ENCODE measurements around the gene SHB. TPM values are rescaled to one million over a fixed set of nuclear protein-coding genes. Genes with fewer than 3 reads are reported as not detected.
A peak's percentile ranks its signal among the peaks of the same experiment; 100 is the strongest.

Gene SHB
- polyA plus RNA-seq, 4 donors: 8.9 to 22.2 (median 14.0) TPM

DNA sequence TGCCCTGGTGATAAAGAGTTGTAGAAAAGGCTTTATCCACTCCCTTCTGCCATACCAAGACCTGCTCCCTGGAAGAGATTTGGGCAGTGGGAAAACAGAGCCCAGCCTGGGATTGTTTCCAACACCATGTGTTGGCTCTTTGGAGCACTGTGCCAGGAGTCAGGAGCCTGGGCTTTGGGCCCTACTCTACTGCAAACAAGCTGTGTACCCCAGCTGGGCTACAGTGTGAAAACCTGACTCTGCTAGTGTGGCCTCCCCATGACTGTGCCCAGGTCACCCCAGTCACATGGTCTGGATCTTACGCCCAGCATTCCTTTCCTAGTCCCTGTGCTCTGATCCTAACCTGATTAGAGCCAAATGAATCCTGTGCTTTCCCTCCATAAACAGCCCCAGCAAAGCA lies 39.3 kb upstream of the SHB start:
- no peaks in the 10 kb centered on the region for H3K36me3 ChIP-seq (ENCODE audit: control insufficient read depth in 3 of 3, insufficient read depth in 2 of 3, low read depth in 1 of 3, low read length in 3 of 3)
- FAIRE-seq (no peak), DNase-seq (peak in 1 of 2 donors; percentile 28)
- H3K4me3 ChIP-seq (ENCODE audit: low read depth in 1 of 3, low read length in 3 of 3): no peak overlapping the region
- H3K27ac ChIP-seq (ENCODE audit: low read depth in 1 of 3, low read length in 2 of 3): no peak overlapping the region
- no peaks in the 10 kb centered on the region for H3K27me3 ChIP-seq (ENCODE audit: control insufficient read depth in 3 of 3, insufficient read depth in 3 of 3, low read length in 3 of 3)
- 71 to 89% (median 86%) methylated on average over 1 of the region's 1 CpG for WGBS, 3 donors
- no peaks in the 10 kb centered on the region for H3K9me3 ChIP-seq (ENCODE audit: control insufficient read depth in 2 of 2, insufficient read depth in 1 of 2, low read depth in 1 of 2, low read length in 1 of 2)
- peaks cover 0 to 14% (median 0%) of the 10 kb centered on the region in 3 donors for H3K4me1 ChIP-seq (ENCODE audit: control insufficient read depth in 3 of 3, insufficient read depth in 2 of 3, low read depth in 1 of 3, low read length in 2 of 3)

DNA sequence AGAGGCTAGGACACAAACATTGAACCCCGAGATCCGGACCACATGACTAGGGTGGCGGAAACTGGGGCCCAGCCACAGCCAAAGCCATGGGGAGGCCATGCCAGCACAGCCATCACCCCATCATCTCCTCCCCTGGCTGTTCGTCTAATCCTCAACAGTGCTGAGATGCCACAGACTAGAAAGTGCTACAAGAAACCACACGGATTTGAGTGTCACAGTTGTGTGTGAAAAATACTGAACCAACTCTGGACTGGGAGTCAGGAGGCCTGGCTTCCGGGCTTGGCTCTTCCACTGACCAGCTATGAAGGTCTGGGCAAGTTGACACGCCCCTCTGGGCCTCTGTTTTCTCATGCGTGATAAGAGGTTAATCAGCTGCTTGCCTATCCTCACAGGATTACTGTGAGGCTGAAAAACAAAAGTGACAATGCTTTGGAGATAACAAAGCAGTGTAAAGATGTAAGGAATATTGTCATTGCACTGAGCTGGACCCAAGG lies 38.8 kb upstream of the SHB start:
- DNase-seq: peak; percentile 42 to 55
- Histone ChIP-seq H3K9me3 (ENCODE audit: control insufficient read depth in 2 of 2, insufficient read depth in 1 of 2, low read depth in 1 of 2, low read length in 1 of 2) (no peaks in the 10 kb centered on the region), H3K4me3 (ENCODE audit: low read depth in 1 of 3, low read length in 3 of 3) (no peak overlapping the region), H3K36me3 (ENCODE audit: control insufficient read depth in 3 of 3, insufficient read depth in 2 of 3, low read depth in 1 of 3, low read length in 3 of 3) (no peaks in the 10 kb centered on the region), H3K27ac (ENCODE audit: low read depth in 1 of 3, low read length in 2 of 3) (peak overlapping the region in 1 of 3 donors; percentile 26), H3K27me3 (ENCODE audit: control insufficient read depth in 3 of 3, insufficient read depth in 3 of 3, low read length in 3 of 3) (no peaks in the 10 kb centered on the region), H3K4me1 (ENCODE audit: control insufficient read depth in 3 of 3, insufficient read depth in 2 of 3, low read depth in 1 of 3, low read length in 2 of 3) (peaks cover 0 to 14% (median 0%) of the 10 kb centered on the region in 3 donors)
- 34 to 73% (median 53%) methylated on average over 8 of the region's 8 CpGs for WGBS, 3 donors
- FAIRE-seq: no peak

DNA sequence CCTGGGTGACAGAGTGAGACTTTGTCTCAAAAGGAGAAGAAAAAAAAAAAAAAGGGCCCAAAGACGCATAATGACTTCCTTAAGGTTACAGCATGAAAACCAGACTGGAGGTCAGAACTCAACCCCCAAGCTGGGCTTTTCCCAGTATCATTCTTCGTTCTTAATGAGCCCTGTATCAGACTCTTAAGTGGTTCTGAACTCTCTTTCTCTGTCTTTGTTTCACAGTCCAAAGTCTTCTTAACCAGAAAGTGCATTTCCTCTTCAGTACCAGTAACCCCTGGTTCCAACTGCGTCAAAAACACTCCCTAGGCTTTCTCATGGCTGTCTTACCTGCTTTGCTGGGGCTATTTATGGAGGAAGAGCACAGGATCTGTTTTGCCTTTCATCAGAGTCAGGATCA lies 38.4 kb upstream of the SHB start:
- no peaks in the 10 kb centered on the region for H3K9me3 ChIP-seq (ENCODE audit: control insufficient read depth in 2 of 2, insufficient read depth in 1 of 2, low read depth in 1 of 2, low read length in 1 of 2)
- peaks cover 0 to 14% (median 0%) of the 10 kb centered on the region in 3 donors for H3K4me1 ChIP-seq (ENCODE audit: control insufficient read depth in 3 of 3, insufficient read depth in 2 of 3, low read depth in 1 of 3, low read length in 2 of 3)
- FAIRE-seq: no peak
- WGBS, 3 donors: 22 to 62% (median 37%) methylated on average over 3 of the region's 3 CpGs
- peak overlapping the region in 1 of 3 donors; percentile 26 for H3K27ac ChIP-seq (ENCODE audit: low read depth in 1 of 3, low read length in 2 of 3)
- H3K36me3 ChIP-seq (ENCODE audit: control insufficient read depth in 3 of 3, insufficient read depth in 2 of 3, low read depth in 1 of 3, low read length in 3 of 3): no peaks in the 10 kb centered on the region
- H3K4me3 ChIP-seq (ENCODE audit: low read depth in 1 of 3, low read length in 3 of 3): no peak overlapping the region
- H3K27me3 ChIP-seq (ENCODE audit: control insufficient read depth in 3 of 3, insufficient read depth in 3 of 3, low read length in 3 of 3): no peaks in the 10 kb centered on the region
- peak in 1 of 2 donors; percentile 32 for DNase-seq

DNA sequence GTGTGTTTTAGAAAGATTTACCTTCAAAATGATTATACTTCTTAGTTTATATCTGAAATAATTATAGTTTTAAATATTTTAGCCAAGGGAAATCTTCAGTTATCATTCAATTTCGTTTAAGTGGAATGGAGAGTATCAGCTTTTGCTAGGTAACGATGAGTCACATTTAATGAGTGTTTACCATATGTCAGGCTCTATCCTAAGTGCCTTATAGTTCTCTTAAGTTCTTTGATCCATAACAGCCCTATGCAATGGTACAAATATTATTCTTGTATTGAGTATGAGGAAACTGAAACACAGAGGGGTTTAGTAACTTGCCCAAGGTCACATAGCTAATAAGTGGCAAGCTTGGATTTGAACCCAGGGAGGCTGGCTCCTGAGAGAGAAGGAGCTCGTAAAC lies 37.5 kb upstream of the SHB start:
- H3K27me3 ChIP-seq (ENCODE audit: control insufficient read depth in 3 of 3, insufficient read depth in 3 of 3, low read length in 3 of 3): no peaks in the 10 kb centered on the region
- FAIRE-seq (no peak), DNase-seq (no peak)
- no peaks in the 10 kb centered on the region for H3K36me3 ChIP-seq (ENCODE audit: control insufficient read depth in 3 of 3, insufficient read depth in 2 of 3, low read depth in 1 of 3, low read length in 3 of 3)
- H3K27ac ChIP-seq (ENCODE audit: low read depth in 1 of 3, low read length in 2 of 3): no peak overlapping the region
- H3K4me3 ChIP-seq (ENCODE audit: low read depth in 1 of 3, low read length in 3 of 3): no peak overlapping the region
- peaks cover 0 to 14% (median 0%) of the 10 kb centered on the region in 3 donors for H3K4me1 ChIP-seq (ENCODE audit: control insufficient read depth in 3 of 3, insufficient read depth in 2 of 3, low read depth in 1 of 3, low read length in 2 of 3)
- 62 to 65% (median 64%) methylated on average over 3 of the region's 3 CpGs for WGBS, 3 donors
- H3K9me3 ChIP-seq (ENCODE audit: control insufficient read depth in 2 of 2, insufficient read depth in 1 of 2, low read depth in 1 of 2, low read length in 1 of 2): no peaks in the 10 kb centered on the region

DNA sequence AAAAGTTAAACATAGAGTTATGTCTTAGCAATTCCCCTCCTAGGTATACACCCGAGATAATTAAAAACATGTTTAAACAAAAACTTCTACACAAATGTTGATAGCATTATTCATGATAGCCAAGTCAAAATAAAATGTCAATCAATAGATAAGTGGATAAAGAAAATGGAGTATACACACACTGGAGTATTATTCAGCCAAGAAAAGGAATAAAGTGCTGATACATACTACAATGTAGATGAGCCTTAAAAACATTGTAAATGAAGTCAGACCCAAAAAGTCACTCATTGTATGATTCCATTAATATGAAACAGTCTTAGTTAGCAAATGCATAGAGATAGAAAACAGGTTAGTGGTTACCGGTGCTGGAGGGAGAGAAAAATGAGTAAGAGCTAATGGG lies 34.3 kb upstream of the SHB start:
- no peaks in the 10 kb centered on the region for H3K9me3 ChIP-seq (ENCODE audit: control insufficient read depth in 2 of 2, insufficient read depth in 1 of 2, low read depth in 1 of 2, low read length in 1 of 2)
- H3K4me3 ChIP-seq (ENCODE audit: low read depth in 1 of 3, low read length in 3 of 3): no peak overlapping the region
- DNase-seq (no peak), FAIRE-seq (no peak)
- no peaks in the 10 kb centered on the region for H3K36me3 ChIP-seq (ENCODE audit: control insufficient read depth in 3 of 3, insufficient read depth in 2 of 3, low read depth in 1 of 3, low read length in 3 of 3)
- WGBS, 3 donors: 89 to 95% (median 94%) methylated on average over 2 of the region's 2 CpGs
- peaks cover 0 to 9% (median 0%) of the 10 kb centered on the region in 3 donors for H3K4me1 ChIP-seq (ENCODE audit: control insufficient read depth in 3 of 3, insufficient read depth in 2 of 3, low read depth in 1 of 3, low read length in 2 of 3)
- no peaks in the 10 kb centered on the region for H3K27me3 ChIP-seq (ENCODE audit: control insufficient read depth in 3 of 3, insufficient read depth in 3 of 3, low read length in 3 of 3)
- H3K27ac ChIP-seq (ENCODE audit: low read depth in 1 of 3, low read length in 2 of 3): no peak overlapping the region

DNA sequence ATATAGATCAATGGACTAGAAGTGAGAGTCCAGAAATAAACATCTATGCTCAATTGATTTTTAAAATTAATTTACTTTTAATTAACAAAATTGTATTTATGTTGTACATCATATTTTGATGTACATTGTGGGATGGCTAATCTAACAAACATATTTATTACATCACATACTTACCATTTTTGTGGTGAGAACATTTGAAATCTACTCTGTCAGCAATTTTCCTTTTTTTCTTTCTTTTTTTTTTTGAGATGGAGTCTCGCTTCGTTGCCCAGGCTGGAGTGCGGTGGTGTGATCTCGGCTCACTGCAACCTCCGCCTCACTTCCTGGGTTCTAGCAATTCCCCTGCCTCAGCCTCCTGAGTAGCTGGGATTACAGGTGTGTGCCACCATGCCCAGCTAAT lies 32.4 kb upstream of the SHB start:
- Histone ChIP-seq H3K36me3 (ENCODE audit: control insufficient read depth in 3 of 3, insufficient read depth in 2 of 3, low read depth in 1 of 3, low read length in 3 of 3) (no peaks in the 10 kb centered on the region), H3K9me3 (ENCODE audit: control insufficient read depth in 2 of 2, insufficient read depth in 1 of 2, low read depth in 1 of 2, low read length in 1 of 2) (no peaks in the 10 kb centered on the region), H3K27me3 (ENCODE audit: control insufficient read depth in 3 of 3, insufficient read depth in 3 of 3, low read length in 3 of 3) (no peaks in the 10 kb centered on the region), H3K4me1 (ENCODE audit: control insufficient read depth in 3 of 3, insufficient read depth in 2 of 3, low read depth in 1 of 3, low read length in 2 of 3) (no peaks in the 10 kb centered on the region), H3K27ac (ENCODE audit: low read depth in 1 of 3, low read length in 2 of 3) (no peak overlapping the region), H3K4me3 (ENCODE audit: low read depth in 1 of 3, low read length in 3 of 3) (no peak overlapping the region)
- FAIRE-seq (no peak), DNase-seq (no peak)
- 89 to 95% (median 89%) methylated on average over 5 of the region's 5 CpGs for WGBS, 3 donors

DNA sequence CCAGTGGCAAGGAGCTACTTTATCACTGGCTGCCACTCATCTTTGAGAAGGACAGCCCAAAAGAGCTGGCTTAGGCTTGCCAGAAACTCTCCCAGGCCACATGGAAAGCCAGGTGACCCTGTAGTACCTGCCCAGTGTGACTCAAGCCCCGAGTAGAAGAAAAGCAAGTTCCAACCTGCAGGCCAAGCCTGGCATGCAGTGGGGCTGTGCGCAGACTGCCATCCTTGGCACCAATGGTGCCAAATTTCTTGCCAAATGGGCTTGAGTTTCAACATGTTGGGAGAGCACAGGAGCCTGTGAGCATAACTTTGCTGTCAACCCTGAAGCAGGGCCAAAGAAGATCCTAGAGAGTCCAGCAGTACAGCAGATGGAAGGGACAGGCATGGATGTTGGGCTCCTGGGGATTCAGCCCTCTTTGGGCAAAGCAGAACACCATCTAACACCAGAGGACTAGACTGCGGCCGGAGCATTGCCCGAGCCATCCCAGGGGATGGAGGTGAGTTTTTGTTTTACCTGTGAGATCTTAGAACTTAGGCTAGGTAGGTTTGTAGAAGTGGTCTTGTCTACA lies 27.3 kb upstream of the SHB start:
- Histone ChIP-seq H3K4me1 (ENCODE audit: control insufficient read depth in 3 of 3, insufficient read depth in 2 of 3, low read depth in 1 of 3, low read length in 2 of 3) (no peaks in the 10 kb centered on the region), H3K36me3 (ENCODE audit: control insufficient read depth in 3 of 3, insufficient read depth in 2 of 3, low read depth in 1 of 3, low read length in 3 of 3) (no peaks in the 10 kb centered on the region), H3K9me3 (ENCODE audit: control insufficient read depth in 2 of 2, insufficient read depth in 1 of 2, low read depth in 1 of 2, low read length in 1 of 2) (no peaks in the 10 kb centered on the region), H3K4me3 (ENCODE audit: low read depth in 1 of 3, low read length in 3 of 3) (no peak overlapping the region), H3K27ac (ENCODE audit: low read depth in 1 of 3, low read length in 2 of 3) (no peak overlapping the region), H3K27me3 (ENCODE audit: control insufficient read depth in 3 of 3, insufficient read depth in 3 of 3, low read length in 3 of 3) (no peaks in the 10 kb centered on the region)
- FAIRE-seq (no peak), DNase-seq (no peak)
- WGBS, 3 donors: 88 to 96% (median 92%) methylated on average over 5 of the region's 5 CpGs

DNA sequence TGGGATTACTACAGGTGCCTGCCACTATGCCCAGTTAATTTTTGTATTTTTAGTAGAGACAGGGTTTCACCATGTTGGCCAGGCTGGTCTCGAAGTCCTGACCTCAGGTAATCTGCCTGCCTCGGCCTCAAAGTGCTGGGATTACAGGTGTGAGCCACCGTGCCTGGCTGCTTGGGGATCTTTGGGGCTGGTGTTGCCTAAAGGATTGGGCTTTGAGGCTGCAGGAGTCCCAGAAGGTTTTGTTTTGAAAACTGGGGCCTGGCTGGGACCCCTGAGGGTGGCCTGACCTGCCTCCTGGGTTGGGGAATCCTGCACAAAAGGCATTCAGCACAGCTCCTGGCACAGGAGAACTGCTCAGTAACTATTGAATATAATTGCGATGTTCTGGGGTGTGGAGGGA lies 25.1 kb upstream of the SHB start:
- H3K4me1 ChIP-seq (ENCODE audit: control insufficient read depth in 3 of 3, insufficient read depth in 2 of 3, low read depth in 1 of 3, low read length in 2 of 3): no peaks in the 10 kb centered on the region
- no peak for FAIRE-seq
- no peaks in the 10 kb centered on the region for H3K36me3 ChIP-seq (ENCODE audit: control insufficient read depth in 3 of 3, insufficient read depth in 2 of 3, low read depth in 1 of 3, low read length in 3 of 3)
- H3K27me3 ChIP-seq (ENCODE audit: control insufficient read depth in 3 of 3, insufficient read depth in 3 of 3, low read length in 3 of 3): no peaks in the 10 kb centered on the region
- no peak overlapping the region for H3K4me3 ChIP-seq (ENCODE audit: low read depth in 1 of 3, low read length in 3 of 3)
- DNase-seq: no peak
- 85 to 93% (median 89%) methylated on average over 4 of the region's 4 CpGs for WGBS, 3 donors
- H3K27ac ChIP-seq (ENCODE audit: low read depth in 1 of 3, low read length in 2 of 3): no peak overlapping the region
- H3K9me3 ChIP-seq (ENCODE audit: control insufficient read depth in 2 of 2, insufficient read depth in 1 of 2, low read depth in 1 of 2, low read length in 1 of 2): no peaks in the 10 kb centered on the region

DNA sequence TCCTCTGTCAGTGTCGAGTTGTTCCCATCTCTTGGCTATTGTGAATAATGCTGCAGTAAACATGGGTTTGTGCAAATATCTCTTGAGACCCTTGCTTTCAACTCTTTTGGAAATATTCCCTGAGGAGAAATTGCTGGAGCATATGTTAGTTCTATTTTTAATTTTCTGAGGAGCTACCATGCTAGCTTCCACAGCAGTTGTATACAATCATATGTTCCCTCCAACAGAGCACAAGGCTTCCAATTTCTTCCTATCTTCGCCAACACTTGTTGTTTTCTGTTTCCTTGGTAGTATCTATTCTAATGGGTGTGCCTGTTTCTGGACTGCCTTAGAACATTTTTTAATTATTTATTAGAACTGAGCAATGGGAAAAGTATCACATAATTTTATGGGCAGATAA lies 23.6 kb upstream of the SHB start:
- no peaks in the 10 kb centered on the region for H3K4me1 ChIP-seq (ENCODE audit: control insufficient read depth in 3 of 3, insufficient read depth in 2 of 3, low read depth in 1 of 3, low read length in 2 of 3)
- no peak for FAIRE-seq
- DNase-seq: no peak
- no peak overlapping the region for H3K27ac ChIP-seq (ENCODE audit: low read depth in 1 of 3, low read length in 2 of 3)
- no peaks in the 10 kb centered on the region for H3K27me3 ChIP-seq (ENCODE audit: control insufficient read depth in 3 of 3, insufficient read depth in 3 of 3, low read length in 3 of 3)
- 88 to 93% (median 89%) methylated on average over 2 of the region's 2 CpGs for WGBS, 3 donors
- H3K4me3 ChIP-seq (ENCODE audit: low read depth in 1 of 3, low read length in 3 of 3): no peak overlapping the region
- H3K36me3 ChIP-seq (ENCODE audit: control insufficient read depth in 3 of 3, insufficient read depth in 2 of 3, low read depth in 1 of 3, low read length in 3 of 3): no peaks in the 10 kb centered on the region
- H3K9me3 ChIP-seq (ENCODE audit: control insufficient read depth in 2 of 2, insufficient read depth in 1 of 2, low read depth in 1 of 2, low read length in 1 of 2): no peaks in the 10 kb centered on the region
